HG03280 (cell line): Measurements from ENCODE around the gene SREK1.
A peak's percentile ranks its signal among the peaks of the same experiment; 100 is the strongest.

Experiments
- ATAC-seq: cut with Tn5 transposase; IDR thresholded peaks from one replicate; pipeline ENCODE4 v1.9.1; 2021; ENCODE audit warnings: mild to moderate bottlenecking, moderate library complexity; ENCODE audit not compliant: unreplicated experiment

SREK1 gene

DNA sequence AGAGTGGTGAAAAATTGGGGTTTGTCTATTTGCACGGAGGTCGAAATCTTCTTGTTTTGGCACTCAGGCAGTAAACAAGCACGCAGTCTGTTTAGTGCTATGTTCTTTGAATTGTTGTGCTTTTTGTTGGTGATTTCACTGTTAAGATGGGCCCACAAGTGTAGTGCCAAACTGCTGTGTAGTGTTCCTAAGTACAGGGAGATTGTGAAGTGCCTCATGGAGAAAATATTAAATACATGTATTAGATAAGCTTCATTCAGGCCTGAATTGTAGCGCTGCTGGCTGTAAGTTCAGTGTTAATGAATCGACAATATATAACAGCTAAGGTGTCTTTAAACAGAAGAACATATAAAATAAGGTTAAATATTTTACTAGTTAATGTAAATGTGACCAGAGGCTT is 17.3 kb downstream of the SREK1 start:
- no peak for ATAC-seq

DNA sequence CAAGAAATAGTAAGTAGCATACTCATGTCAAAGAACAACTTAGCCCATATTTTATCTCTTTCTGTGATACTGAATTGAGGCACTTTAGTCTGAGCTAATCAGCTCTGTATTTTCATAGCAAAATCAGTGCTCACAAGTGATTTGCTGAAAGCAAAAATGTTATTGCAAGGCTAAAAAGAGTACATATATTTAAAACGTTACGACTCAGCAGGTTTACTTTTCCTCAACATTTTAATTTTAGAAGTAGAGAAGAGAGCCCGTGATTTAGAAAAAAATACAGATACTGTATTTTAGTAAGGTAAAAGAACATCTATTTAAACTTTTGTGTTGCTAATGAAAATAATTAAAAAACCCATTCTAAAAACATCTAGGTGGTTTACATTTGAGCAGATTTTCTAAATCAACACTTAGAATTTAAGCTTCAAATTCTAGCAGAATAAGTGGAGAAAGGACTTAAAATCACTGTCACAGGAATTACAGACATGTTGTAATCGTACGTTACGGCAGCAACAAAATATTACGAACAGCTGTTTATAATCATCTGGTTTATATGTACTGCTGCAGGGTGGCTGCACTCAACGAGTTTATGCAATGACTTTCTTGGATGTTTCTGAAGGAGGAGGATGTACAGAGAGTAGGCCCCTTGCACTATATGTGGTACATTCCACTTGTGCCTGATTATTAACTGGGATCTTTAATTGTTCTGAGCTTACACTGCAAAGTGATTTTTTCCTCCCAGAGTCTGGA is 20.1 kb downstream of the SREK1 start:
- no peak for ATAC-seq

DNA sequence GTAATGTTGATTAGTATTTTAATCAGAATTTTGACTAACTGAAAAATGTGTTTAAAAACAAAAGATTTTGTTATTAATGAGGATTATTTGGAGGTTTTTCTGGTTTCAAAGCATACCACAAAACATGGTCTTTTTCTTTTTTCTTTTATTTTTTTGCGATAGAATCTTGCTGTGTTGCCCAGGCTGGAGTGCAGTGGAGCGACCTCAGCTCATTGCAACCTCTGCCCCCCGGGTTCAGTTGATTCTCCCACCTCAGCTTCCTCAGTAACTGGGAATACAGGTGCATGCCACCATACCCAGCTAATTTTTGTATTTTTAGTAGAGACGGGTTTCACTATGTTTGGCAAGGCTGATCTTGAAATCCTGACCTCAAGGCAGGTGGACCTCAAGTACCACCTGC is 24.1 kb downstream of the SREK1 start:
- no peak for ATAC-seq

DNA sequence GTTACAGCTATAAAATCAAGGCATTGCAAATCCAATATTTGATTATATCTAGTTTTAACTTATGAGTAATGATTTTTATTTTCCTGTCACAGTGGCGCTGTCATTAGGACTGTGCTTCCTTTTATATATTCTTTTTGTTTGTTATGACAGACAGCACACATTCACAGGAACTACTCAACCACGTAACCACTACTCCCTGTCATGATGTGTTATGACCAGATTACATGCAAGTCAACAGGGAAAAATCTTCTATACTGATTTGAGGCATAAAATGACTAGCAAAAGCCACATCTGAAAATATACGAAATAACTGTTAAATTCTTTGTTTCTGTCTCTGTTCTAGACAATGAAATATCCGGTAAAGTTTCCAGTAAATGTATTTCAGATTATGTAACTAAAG is 25.4 kb downstream of the SREK1 start:
- ATAC-seq = no peak

DNA sequence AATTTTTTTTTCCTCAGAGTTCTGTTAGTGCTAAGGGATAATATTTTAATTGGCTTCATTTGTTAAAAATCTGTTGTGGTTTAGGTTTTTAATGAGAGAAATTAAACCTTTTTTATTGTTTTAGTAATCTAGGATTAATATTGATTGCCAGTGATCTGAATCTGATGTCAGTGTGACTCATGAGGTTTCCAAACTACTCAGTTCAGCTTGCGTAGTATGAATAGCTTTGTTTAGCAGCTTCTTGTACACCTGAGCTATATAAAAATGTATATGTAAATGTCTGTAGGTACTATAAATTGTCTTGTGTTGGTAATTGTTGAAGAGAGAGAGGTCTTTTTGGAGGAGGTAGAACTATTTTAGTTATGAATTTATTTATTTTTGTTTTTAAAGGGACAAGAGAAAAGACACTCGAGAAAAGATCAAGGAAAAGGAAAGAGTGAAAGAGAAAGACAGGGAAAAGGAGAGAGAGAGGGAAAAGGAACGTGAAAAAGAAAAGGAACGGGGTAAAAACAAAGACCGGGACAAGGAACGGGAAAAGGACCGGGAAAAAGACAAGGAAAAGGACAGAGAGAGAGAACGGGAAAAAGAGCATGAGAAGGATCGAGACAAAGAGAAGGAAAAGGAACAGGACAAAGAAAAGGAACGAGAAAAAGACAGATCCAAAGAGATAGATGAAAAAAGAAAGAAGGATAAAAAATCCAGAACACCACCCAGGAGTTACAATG is 26.3 kb downstream of the SREK1 start:
- ATAC-seq = no peak

DNA sequence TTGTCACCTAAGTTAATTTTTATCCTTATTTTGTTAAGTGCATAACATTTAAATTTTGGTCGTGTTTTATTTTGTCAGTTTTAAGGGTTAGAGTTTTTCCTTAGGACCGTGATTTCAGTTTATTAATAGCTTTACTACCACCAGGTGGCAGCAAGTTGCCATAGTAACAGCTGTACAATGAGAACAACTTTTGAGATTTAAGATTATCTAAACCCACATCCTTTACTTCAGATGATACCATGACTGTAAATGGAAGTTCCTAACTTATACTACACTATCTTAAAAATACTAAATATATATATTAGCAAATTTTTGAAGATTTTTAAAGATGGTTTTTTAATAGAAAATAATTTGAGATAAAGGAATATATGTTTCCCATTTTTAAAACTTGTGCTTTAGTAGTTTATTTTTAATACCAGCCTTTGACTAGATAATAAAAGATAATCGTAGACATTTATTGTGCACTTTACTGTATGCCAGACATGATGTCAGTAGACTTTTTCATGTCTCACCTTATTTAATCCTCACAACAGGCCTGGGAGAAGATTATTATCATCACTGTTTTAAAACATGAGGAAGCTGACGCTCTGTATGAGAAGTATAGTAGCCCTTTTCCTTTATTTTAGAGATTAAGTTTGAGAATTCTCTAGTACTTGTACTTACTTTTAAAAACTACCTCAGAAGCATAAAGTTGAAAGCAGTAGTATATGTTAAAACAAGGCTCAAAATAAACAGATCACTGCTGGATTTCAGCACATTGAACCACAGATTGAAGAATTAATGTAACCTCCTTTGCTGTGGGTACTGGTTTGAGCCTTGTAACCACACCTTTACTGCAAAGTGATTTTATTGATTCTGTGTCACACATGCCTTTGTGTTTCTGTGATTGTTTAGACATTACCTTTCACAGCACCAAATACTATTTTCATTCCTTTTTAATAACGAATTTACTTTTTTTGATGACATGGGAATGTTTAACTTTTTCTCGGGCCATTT is 27.5 kb downstream of the SREK1 start:
- peak; percentile 80 for ATAC-seq

DNA sequence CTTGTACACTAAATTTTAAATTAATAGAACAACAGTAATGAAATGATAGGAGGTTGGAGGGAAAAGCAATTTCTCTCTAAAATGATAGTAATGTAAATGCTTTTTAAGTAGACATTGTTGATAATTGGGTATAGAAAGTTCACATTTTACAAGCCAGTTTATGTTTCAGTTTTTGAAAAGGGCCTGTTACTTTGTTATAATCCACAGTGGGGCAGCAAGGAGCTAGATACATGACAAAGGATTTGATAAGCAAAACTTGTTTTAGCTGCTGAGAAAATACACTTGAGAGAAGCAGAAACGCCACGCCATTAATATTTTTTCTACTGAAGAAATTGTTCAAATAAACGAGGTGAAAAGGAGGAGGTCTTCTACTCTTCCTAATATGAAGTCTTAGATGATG is 30.2 kb downstream of the SREK1 start:
- no peak for ATAC-seq

DNA sequence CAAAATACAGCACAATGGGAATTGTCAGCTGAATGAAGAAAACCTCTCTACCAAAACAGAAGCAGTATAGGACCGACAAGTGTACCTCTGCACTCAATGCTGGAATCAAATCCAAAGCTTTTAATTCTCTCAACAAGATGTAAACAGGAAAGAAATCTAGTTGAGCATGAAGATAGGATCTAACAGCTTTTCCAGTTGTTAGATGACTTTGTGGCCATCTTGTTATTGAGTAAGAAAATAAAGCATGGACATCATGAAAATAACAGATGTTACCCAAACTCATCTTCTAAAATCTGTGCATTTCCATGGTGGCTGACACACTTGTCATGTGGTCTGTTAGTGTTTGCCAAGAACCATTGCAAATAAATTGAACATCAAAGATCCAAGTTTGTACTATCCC is 34.7 kb downstream of the SREK1 start:
- no peak for ATAC-seq

DNA sequence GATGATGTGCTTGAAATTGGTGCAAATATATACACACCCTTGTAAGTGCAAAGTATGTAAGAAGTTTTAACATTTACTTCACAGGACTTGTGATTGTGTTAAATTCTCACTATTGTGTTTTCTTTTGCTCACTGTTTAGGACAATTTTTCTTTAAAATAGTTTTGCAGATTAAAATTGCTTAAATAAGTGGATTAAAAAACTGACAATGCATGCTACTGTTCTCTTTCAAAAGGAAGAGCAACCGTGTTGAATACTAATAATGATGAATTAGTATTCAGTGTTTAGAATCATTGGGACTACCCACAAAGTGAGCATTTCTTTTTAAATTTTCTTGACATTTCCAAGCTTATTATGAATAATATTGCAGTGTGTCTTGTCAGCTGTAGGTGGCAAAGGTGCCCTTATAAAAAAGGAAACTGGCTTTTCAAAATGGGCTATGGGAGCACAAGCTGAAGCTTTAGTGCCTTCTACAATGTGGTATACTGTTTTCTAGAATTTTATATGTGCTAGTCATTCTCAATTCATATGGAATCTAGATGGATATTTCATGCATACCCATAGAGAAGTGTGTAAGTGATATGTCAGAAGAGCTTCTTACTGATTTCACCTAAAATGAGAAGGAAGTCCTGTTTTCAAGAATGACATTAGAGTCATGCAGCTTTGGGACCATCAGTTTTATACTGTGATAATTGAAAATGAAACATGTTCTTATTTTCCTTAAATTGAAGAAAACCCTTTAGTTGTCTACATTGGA is 35.4 kb downstream of the SREK1 start:
- ATAC-seq = no peak

DNA sequence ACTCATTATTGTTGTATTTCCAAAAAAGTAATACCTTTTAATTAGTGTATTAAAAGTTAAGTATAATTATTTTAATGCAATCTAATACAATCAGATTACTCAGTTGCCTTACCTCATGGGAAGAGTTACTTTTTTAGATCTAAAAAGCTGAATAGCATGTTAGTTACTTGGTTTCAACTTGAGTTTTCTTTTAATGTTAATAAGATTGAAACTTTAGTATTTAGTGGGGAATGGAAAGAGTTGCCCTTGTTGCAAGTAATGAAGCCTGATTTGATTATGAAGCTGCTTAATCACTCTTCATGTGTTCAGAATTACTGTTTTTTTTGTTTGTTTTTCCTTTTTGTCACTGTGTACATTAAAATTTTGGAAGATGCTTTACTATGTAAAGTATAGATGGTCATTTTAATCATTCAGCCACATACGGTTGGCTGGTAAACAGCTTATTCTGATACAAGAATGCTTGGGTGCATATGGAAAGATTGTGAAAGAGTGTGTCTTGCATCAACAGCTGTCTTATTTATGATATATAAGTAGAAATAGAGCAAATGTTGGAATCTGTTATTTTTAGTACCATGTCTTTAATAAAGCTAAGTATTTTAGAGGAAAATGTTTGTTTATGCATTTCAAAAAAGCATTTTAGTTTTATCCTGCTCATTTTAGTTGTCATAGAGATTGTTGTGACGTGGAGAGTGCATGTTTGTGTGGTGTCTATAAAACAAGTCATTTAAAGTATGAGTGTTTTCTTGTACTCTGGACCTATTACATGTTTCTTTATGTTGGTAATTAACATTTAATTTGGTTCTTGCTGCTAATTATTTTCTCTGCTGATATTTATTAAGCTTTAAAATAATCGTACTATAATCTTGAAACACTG is 36.4 kb downstream of the SREK1 start:
- no peak for ATAC-seq

DNA sequence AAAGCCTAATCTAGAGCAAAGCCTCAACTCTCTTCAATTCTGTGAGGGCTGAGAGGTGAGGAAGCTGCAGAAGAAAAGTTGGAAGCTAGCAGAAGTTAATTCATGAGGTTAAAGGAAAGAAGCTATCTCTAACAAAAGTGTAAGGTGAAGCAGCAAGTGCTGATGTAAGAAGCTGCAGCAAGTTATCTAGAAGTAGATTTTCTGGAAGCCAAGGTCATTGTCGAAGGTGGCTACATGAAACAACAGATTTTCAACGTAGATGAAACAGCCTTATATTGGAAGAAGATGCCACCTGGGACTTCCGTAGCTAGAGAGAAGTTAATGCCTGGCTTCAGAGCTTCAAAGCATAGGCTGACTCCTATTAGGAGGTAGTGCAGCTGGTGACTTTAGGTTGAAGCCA is 42.0 kb downstream of the SREK1 start:
- no peak for ATAC-seq

DNA sequence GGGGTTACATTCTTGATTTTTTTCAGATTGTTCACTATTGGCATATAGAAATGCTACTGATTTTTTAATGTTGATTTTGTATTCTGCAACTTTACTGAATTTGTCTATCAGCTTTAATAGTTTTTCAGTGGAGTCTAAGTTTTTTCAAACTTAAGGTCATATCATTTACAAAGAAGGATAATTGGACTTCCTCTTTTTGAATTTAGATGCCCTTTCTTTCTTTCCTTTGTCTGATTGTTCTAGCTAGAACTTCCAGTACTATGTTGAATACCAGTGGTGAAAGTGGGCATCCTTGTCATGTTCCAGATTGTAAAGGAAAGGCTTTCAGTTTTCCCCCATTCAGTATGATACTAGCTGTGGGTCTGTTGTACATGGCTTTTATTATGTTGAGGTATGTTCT is 49.3 kb downstream of the SREK1 start:
- ATAC-seq = no peak

DNA sequence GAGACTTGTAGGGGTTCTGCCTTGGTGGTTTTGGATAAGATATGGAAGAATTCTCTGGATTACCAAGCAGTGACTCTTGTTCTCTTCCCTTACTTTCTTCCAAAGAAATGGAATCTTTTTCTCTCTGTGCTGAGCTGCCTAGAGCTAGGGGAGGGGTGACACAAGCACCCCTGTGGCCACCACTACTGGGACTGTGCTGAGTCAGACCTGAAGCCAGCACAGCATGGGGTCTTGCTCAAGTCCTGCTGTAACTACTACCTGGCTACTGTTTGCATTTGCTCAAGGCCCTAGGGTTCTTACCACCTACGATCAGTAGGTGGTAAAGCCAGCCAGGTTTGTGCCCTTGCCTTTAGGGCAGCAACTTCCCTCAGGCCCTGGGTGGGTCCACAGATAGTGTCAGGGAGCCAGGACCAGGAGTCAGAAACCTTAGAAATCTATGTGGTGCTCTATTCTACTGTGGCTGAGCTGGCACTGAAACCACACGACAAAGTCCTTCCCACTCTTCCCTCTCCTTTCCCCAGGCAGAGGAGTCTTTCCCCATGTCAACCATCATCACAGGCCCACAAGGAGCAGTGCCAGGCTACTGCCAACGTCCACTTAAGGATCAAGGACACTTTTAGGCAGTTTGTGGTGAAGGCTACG is 53.8 kb downstream of the SREK1 start:
- ATAC-seq = no peak

DNA sequence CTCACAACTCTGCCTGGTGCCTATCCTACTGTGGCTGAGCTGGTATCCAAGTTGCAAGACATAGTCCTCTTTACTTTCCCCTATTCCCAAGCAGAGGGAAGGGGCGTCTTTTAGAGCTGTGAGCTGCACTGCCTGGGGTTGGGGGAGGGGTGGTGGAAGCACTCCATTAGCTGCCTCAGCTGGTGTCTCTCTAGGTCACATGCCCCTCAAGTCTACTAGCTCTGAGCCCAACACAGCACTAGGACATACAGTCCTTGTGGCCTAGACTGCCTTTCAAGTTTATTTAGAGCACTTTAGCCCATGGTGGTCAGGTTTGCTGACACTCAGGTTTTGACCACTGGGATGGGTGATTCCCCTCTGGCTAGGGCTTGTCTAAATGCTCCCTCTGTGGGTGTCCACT is 54.7 kb downstream of the SREK1 start:
- ATAC-seq = no peak

DNA sequence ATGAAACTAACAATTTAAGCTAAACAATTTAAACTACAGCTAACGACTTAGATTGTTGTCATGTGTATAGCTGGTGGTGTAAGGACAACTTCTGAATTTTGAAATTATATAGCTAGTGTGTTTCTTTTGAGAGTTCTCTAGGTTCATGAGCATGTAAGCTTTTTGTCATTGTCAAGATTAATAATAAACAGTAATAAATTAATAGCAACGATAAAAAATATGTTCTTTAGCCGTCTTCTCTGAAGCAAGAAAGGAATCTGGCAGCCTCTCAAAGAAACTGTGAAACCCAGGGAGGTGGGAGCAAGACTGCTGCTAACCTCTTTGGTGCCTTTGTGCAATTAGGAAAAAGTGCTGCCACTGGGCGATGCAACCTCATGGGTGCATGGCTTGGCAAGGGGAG is 59.4 kb downstream of the SREK1 start:
- ATAC-seq = no peak

DNA sequence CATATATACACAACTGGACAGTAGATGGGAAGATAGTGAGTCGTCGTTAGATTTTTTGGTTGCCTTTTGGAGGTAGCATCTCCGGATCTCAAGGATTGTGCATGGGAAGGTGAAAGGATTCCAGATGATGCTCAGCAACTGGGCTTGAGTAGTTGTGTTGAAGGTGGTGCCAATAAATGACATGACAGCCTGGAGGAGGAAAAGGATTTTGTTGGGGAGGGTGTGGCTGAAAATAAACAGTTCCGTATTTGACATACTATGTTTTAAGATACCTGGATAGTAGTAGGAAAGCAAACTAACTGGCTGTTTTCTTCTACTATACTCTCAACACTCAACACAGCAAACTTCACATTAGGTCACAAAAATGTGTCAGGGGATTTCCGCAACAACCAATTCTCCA is 62.4 kb downstream of the SREK1 start:
- no peak for ATAC-seq

DNA sequence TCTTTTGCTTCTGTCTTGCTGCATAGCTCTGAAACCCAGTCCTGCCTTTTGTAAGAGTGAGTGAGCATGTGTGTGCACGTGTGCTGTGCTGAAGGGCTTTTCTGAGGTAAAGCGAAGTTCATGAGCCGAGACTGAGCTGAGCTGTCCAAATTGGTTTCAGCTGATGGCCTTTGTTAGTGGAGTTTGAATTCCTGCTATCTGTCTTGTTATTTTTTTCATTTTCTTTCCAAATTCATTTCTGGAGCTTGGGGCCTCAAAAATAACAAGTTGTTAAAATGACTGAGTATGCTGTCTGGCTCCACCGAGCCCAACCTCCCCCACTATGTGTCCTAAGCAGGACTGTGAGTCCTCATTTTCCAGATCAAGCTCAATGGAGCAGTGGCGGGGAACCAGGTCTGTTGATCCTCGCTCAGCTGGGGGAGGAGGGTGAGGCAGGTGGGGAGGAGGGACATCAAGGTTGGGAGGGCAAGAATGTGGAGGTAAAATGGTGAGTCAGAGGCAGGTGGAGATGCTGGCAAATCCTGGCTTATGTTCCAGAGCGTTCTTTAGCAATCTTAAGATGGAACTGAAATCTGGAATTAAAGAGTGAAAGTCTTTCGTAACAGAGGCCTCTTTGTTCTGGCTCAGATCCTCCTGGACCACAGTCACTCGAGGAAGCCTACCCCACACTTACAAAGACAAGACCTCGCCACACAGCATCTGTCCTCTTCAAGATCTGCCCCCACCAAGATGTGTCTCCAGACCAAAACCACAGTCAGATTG is 63.9 kb downstream of the SREK1 start:
- no peak for ATAC-seq

DNA sequence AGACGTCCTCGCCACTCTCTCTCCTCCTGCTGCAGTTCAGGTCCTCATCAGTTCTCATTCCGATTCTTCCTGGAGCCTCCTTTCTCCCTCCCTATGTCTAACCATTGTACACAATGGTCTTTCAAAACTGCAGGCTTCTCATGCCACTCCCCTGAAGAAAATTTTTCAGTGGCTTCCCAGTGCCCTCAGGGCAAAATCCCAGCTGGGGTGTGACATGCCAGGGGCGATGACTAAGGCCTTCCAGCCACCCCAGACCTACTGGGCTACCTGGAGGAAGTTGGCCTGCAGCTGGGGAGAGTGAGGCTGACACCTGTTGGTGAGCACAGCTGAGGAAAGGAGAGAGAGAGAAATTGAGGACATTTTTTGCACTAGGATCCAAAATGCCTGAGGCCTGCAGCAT is 65.2 kb downstream of the SREK1 start:
- ATAC-seq = no peak

DNA sequence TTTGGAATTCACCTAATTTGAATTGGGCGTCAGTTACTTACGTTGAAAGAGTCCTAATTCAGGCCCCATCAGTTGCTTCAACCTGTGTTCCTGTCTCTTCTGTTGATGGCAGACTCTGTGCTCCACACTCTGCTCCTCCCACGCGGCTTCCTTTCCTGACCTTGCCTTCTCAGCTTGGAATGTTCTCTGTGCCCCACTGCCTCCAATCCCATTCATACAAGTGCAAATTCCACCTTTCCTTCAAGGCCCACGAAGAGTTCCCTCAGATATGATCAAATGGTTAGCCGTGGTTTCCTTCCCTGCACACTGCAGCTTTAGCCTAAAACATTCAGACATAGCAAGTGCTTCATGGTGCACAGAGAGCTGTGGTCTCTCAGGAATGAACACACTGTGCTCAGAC is 65.7 kb downstream of the SREK1 start:
- no peak for ATAC-seq
